ENCODE data around the gene RFLNA. TPM values are rescaled to one million over a fixed set of nuclear protein-coding genes. Genes with fewer than 3 reads are reported as not detected.

RFLNA gene
- total RNA-seq, 1 experiment from 2014 or later, result 10.6 TPM

- H2BK15ac ChIP-seq (ENCODE audit: low read depth, low read length), result no peak overlapping the region
- H2AFZ ChIP-seq (ENCODE audit: low read length), result no peak overlapping the region
- H3K79me2 ChIP-seq (ENCODE audit: insufficient read depth, low read length), result no peaks in the 10 kb centered on the region
- TF ChIP-seq CTCF (conservative IDR thresholded peaks at IDR 0.05), result no peak
- H3K56ac ChIP-seq (ENCODE audit: insufficient read length, low read depth, low read length), result no peak overlapping the region
- H3K23ac ChIP-seq (ENCODE audit: insufficient read length, low read depth, low read length), result no peak overlapping the region
- H2AK5ac ChIP-seq (ENCODE audit: insufficient read length, low read length), result no peak overlapping the region
- H2BK120ac ChIP-seq (ENCODE audit: low read depth, low read length, poor library complexity, severe bottlenecking), result no peak overlapping the region
- H4K20me1 ChIP-seq (ENCODE audit: control insufficient read depth, insufficient read depth, insufficient read length), result no peaks in the 10 kb centered on the region
- no peak overlapping the region for H3T11ph ChIP-seq (ENCODE audit: low read length)
- no peak overlapping the region for H2BK12ac ChIP-seq (ENCODE audit: insufficient read length, low read depth, low read length)
- no peaks in the 10 kb centered on the region for H3K4me1 ChIP-seq (ENCODE audit: insufficient read depth, low read length)
- no peak overlapping the region for H3K9ac ChIP-seq (ENCODE audit: extremely low read depth, insufficient read length, low read length)
- H4K5ac ChIP-seq (ENCODE audit: insufficient read length, low read depth, low read length), result no peak overlapping the region
- H3K23me2 ChIP-seq (ENCODE audit: insufficient read length, low read depth, low read length, poor library complexity, severe bottlenecking), result no peaks in the 10 kb centered on the region
- WGBS (ENCODE audit: extremely low coverage, insufficient read length, low lambda C conversion rate), result no CpG with 5 or more reads among the region's 11 CpGs
- peaks cover 23 to 52% (median 27%) of the 10 kb centered on the region in 3 experiments for H3K36me3 Mint-ChIP-seq (ENCODE audit: insufficient read depth in 1 of 3, low read depth in 3 of 3)
- DNase-seq, result no peak
- H3K27me3 ChIP-seq (ENCODE audit: insufficient read depth, low read length), result no peaks in the 10 kb centered on the region
- H4K91ac ChIP-seq (ENCODE audit: insufficient read length, low read depth, low read length), result no peak overlapping the region
- no peak overlapping the region for H2BK5ac ChIP-seq (ENCODE audit: insufficient read length, low read length)
- H3K9me3 ChIP-seq (ENCODE audit: control insufficient read depth, low read depth, low read length), result peaks cover 17% of the 10 kb centered on the region
- H3K4ac ChIP-seq (ENCODE audit: low read depth, low read length), result no peak overlapping the region
- H3K27me3 Mint-ChIP-seq (ENCODE audit: low read depth), result peaks cover 15% of the 10 kb centered on the region
- H3K4me1 Mint-ChIP-seq, result peaks cover 12 to 19% of the 10 kb centered on the region in 2 experiments
- no peaks in the 10 kb centered on the region for H3K79me1 ChIP-seq (ENCODE audit: insufficient read depth, low read depth, low read length, poor library complexity, severe bottlenecking)
- H2BK20ac ChIP-seq (ENCODE audit: low read depth, low read length, poor library complexity, severe bottlenecking), result no peak overlapping the region
- H3K27ac Mint-ChIP-seq, result no peak overlapping the region
- no peak overlapping the region for H3K14ac ChIP-seq (ENCODE audit: insufficient read depth, low read length)
- no peak overlapping the region for H3K27ac ChIP-seq (ENCODE audit: insufficient read length, low read depth, low read length)
- H3K4me2 ChIP-seq (ENCODE audit: insufficient read depth, insufficient read length, low read length), result no peak overlapping the region
- peaks cover 15 to 19% of the 10 kb centered on the region in 2 experiments for H3K9me3 Mint-ChIP-seq
- H3K18ac ChIP-seq (ENCODE audit: insufficient read length, low read depth, low read length), result no peak overlapping the region
- no peak overlapping the region for H3K4me3 Mint-ChIP-seq
- no peak overlapping the region for H4K8ac ChIP-seq (replicated peaks; ENCODE audit: insufficient read length, low read depth, low read length)
Measured at GRCh38 chr12:124323771-124324530, 29.1 kb downstream of the RFLNA start.
